T-helper 1 cell treated with Interleukin-12 subunit alpha and Interleukin-12 subunit beta and Interleukin-4 antibody, amounts not matched to agents 30 μg/mL and 1 μg/mL, for 36 hours (primary cell): ENCODE results near the gene RIMBP3C.
"Not testable (repeated sequence)": the region's sequence is repeated elsewhere in the genome, so short reads cannot be mapped to it uniquely, and the experiment has no call there.

Source experiments
- H3K27ac Mint-ChIP-seq: one replicate; pipeline ENCODE4 v1.8.0; 2021; ENCODE audit warnings: mild to moderate bottlenecking, mixed read lengths
- H3K27me3 Mint-ChIP-seq: one replicate; pipeline ENCODE4 v1.8.0; 2021; ENCODE audit warnings: low read depth, mixed read lengths
- H3K36me3 Mint-ChIP-seq: one replicate; pipeline ENCODE4 v1.8.0; 2021; ENCODE audit warnings: low read depth, mixed read lengths
- H3K4me1 Mint-ChIP-seq: one replicate; pipeline ENCODE4 v1.8.0; 2021; ENCODE audit warnings: low read depth, mixed read lengths
- H3K4me3 Mint-ChIP-seq: one replicate; pipeline ENCODE4 v1.8.0; 2021; ENCODE audit warnings: mild to moderate bottlenecking, moderate library complexity, mixed read lengths
- H3K9me3 Mint-ChIP-seq: one replicate; pipeline ENCODE4 v1.8.0; 2021; ENCODE audit warnings: mixed read lengths

Gene RIMBP3C

GRCh38 chr22:21516522-21516921 is 34.7 kb downstream of the RIMBP3C start:
- not testable (repeated sequence) for H3K4me1 Mint-ChIP-seq, H3K36me3 Mint-ChIP-seq, H3K27ac Mint-ChIP-seq, H3K9me3 Mint-ChIP-seq, H3K27me3 Mint-ChIP-seq, H3K4me3 Mint-ChIP-seq

GRCh38 chr22:21515234-21515633 is 36.0 kb downstream of the RIMBP3C start:
- H3K27me3 Mint-ChIP-seq, H3K27ac Mint-ChIP-seq, H3K4me3 Mint-ChIP-seq, H3K9me3 Mint-ChIP-seq, H3K36me3 Mint-ChIP-seq, H3K4me1 Mint-ChIP-seq: not testable (repeated sequence)

- not testable (repeated sequence) for H3K4me1 Mint-ChIP-seq, H3K27me3 Mint-ChIP-seq, H3K27ac Mint-ChIP-seq, H3K36me3 Mint-ChIP-seq, H3K9me3 Mint-ChIP-seq, H3K4me3 Mint-ChIP-seq
Observed at GRCh38 chr22:21514117-21514516, 37.1 kb downstream of the RIMBP3C start.

- H3K36me3 Mint-ChIP-seq, H3K27ac Mint-ChIP-seq, H3K27me3 Mint-ChIP-seq, H3K4me3 Mint-ChIP-seq, H3K9me3 Mint-ChIP-seq, H3K4me1 Mint-ChIP-seq: not testable (repeated sequence)
Observed at GRCh38 chr22:21512022-21512421, 39.2 kb downstream of the RIMBP3C start.

GRCh38 chr22:21510397-21510796 is 40.9 kb downstream of the RIMBP3C start:
- not testable (repeated sequence) for H3K4me3 Mint-ChIP-seq, H3K4me1 Mint-ChIP-seq, H3K27ac Mint-ChIP-seq, H3K9me3 Mint-ChIP-seq, H3K36me3 Mint-ChIP-seq, H3K27me3 Mint-ChIP-seq

GRCh38 chr22:21499623-21500506 is 51.4 kb downstream of the RIMBP3C start:
- not testable (repeated sequence) for H3K4me3 Mint-ChIP-seq, H3K27me3 Mint-ChIP-seq, H3K9me3 Mint-ChIP-seq, H3K36me3 Mint-ChIP-seq, H3K4me1 Mint-ChIP-seq, H3K27ac Mint-ChIP-seq

- H3K27ac Mint-ChIP-seq, H3K9me3 Mint-ChIP-seq, H3K4me1 Mint-ChIP-seq, H3K4me3 Mint-ChIP-seq, H3K36me3 Mint-ChIP-seq, H3K27me3 Mint-ChIP-seq: not testable (repeated sequence)
Observed at GRCh38 chr22:21498489-21498888, 52.8 kb downstream of the RIMBP3C start.

- not testable (repeated sequence) for H3K27ac Mint-ChIP-seq, H3K27me3 Mint-ChIP-seq, H3K4me1 Mint-ChIP-seq, H3K36me3 Mint-ChIP-seq, H3K9me3 Mint-ChIP-seq, H3K4me3 Mint-ChIP-seq
Observed at GRCh38 chr22:21497984-21498383, 53.3 kb downstream of the RIMBP3C start.
